Mucosa of stomach (tissue), 1 donor: ENCODE data around the gene ELMO1.

Experiments used
- H3K27me3 ChIP-seq: one replicate; pipeline ENCODE4 v1.7.0; 2013; ENCODE audit warnings: mild to moderate bottlenecking, low read length; ENCODE audit not compliant: control insufficient read depth, insufficient read depth
- H3K36me3 ChIP-seq: one replicate; pipeline ENCODE4 v1.7.0; 2013; ENCODE audit warnings: low read length; ENCODE audit not compliant: control insufficient read depth, insufficient read depth
- H3K4me1 ChIP-seq: one replicate; pipeline ENCODE4 v1.7.0; 2013; ENCODE audit warnings: mild to moderate bottlenecking, low read length; ENCODE audit not compliant: control insufficient read depth, insufficient read depth
- H3K4me3 ChIP-seq: one replicate; pipeline ENCODE4 v1.7.0; 2013; ENCODE audit warnings: low read length
- H3K9ac ChIP-seq: one replicate; pipeline ENCODE4 v1.7.0; 2013; ENCODE audit warnings: mild to moderate bottlenecking, low read length, moderate library complexity
- H3K9me3 ChIP-seq: one replicate; pipeline ENCODE4 v1.7.0; 2013; ENCODE audit warnings: mild to moderate bottlenecking, low read length, moderate library complexity; ENCODE audit not compliant: control insufficient read depth
- donor health status: Pancreatic carcinoma.

ELMO1 gene

DNA sequence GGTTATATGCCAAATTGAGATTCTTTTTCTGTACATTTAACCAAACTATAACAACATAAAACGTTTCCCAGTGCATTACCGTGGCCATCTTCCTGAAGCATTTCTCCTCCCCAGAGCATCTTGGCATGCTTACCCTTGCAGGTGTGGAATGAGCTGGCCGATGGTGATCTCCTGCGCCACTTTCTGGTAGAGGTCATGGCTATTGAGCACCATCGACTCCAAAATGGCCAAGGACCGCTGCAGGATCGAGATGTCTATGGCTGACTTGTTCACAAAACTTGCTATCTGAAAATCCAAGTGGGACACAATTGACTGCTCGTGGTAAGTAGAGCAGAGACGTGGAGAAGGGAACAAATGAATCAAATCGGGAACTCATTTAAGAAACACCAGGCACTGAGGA, 223.9 kb downstream of the ELMO1 start:
- no peaks in the 10 kb centered on the region for H3K4me1 ChIP-seq
- H3K27me3 ChIP-seq: no peaks in the 10 kb centered on the region
- no peak overlapping the region for H3K4me3 ChIP-seq
- H3K36me3 ChIP-seq: no peaks in the 10 kb centered on the region
- H3K9ac ChIP-seq: no peak overlapping the region
- no peaks in the 10 kb centered on the region for H3K9me3 ChIP-seq

DNA sequence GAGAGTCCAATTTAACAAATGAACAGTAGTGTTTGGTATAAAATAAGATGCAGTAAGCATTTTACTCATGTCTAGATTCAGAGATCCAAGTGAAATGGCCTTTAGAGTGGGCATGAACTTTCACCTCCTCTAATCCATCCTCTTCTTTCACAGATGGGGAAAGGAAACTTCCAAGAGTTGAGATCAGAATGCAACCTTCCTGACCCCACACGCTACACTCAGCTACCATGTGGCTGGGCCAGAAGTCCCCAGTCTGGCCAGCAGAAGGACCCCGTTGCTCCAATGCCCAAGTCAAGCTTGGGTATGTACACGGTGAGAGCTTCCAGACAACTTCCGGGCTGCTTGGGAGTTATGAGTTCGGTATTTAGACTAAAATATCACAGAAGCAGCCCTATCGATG, 228.0 kb downstream of the ELMO1 start:
- Histone ChIP-seq H3K4me3 (no peak overlapping the region), H3K27me3 (no peaks in the 10 kb centered on the region), H3K4me1 (no peaks in the 10 kb centered on the region), H3K36me3 (no peaks in the 10 kb centered on the region), H3K9ac (no peak overlapping the region), H3K9me3 (no peaks in the 10 kb centered on the region)

DNA sequence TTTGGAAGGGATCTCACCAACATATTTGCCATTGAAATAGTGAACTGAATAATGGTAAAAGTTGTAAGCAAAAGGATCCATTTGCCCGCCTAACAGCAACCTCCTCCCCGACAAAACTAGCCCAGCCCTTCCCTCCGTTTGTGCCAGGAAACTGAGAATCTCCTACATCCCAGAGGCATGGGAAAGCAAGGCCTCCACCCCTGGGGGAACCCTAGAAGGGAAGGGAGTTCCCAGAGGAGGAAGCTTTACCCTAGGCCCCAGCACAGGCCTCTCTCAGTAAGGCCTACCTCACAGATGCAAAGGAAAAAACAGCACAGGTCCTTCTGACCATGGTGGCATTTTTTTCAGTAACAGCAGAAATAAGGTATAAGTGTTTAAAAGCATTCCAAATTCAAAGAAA, 229.7 kb downstream of the ELMO1 start:
- no peaks in the 10 kb centered on the region for H3K27me3 ChIP-seq
- no peak overlapping the region for H3K4me3 ChIP-seq
- no peaks in the 10 kb centered on the region for H3K36me3 ChIP-seq
- no peaks in the 10 kb centered on the region for H3K9me3 ChIP-seq
- H3K4me1 ChIP-seq: no peaks in the 10 kb centered on the region
- H3K9ac ChIP-seq: no peak overlapping the region

DNA sequence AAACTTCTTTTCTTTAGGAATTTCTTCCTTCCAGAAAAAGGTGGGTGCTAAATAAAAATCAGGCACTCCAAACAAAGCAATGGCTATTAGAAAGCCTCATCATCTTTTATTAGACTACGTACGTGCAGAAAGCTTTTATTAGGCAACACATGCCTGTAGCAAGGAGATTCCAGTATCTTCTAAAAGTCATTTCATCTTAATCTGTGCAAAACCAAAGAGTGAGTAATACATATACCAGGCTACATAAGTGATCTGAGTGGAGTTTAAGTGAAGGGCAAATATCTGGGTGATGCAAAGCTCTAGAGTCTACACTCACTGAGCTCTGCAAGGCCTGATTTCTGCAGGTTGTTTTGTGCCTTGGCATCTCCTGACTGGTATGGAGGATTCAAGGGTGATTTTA, 231.7 kb downstream of the ELMO1 start:
- peaks cover under 1% of the 10 kb centered on the region for H3K4me1 ChIP-seq
- H3K9ac ChIP-seq: no peak overlapping the region

DNA sequence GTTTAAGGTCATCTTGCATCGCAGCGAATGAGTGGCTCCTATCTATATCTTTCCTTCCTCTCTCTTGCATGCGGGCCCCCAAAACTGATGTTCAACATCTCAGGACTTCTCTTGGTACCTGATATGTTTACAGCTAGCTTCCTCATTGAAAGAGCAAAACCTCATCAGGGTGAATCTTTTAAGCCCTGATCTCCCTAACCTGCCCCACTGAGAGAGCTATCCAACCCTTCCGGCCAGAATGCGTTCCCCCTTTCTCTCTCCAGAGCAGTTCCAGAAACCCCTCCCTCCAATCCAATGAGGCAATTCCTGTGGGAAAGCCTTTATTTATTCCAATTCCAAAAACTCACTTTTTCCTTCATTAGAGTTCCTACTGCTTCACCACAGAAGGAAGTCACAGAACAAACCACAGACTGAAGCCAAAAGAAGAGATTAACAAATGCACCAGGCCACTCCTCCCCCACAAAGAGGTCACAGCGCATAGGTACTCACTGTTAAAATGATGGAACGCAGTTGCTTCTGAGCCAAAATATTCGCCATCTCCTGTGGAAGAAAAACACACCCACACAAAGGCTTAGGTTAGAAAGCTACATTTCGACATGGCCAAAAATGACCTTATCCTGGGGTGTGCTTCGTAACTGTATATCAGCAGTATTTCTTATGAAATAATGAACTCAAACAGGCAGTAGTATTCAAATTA, 232.4 kb downstream of the ELMO1 start:
- H3K9me3 ChIP-seq: no peaks in the 10 kb centered on the region
- H3K4me3 ChIP-seq: no peak overlapping the region
- H3K4me1 ChIP-seq: peaks cover 7% of the 10 kb centered on the region
- H3K9ac ChIP-seq: no peak overlapping the region
- no peaks in the 10 kb centered on the region for H3K27me3 ChIP-seq
- H3K36me3 ChIP-seq: no peaks in the 10 kb centered on the region

More for the DNA sequence above, 231.7 kb downstream of the ELMO1 start:
- H3K36me3 ChIP-seq: no peaks in the 10 kb centered on the region
- no peak overlapping the region for H3K4me3 ChIP-seq
- no peaks in the 10 kb centered on the region for H3K9me3 ChIP-seq
- no peaks in the 10 kb centered on the region for H3K27me3 ChIP-seq

DNA sequence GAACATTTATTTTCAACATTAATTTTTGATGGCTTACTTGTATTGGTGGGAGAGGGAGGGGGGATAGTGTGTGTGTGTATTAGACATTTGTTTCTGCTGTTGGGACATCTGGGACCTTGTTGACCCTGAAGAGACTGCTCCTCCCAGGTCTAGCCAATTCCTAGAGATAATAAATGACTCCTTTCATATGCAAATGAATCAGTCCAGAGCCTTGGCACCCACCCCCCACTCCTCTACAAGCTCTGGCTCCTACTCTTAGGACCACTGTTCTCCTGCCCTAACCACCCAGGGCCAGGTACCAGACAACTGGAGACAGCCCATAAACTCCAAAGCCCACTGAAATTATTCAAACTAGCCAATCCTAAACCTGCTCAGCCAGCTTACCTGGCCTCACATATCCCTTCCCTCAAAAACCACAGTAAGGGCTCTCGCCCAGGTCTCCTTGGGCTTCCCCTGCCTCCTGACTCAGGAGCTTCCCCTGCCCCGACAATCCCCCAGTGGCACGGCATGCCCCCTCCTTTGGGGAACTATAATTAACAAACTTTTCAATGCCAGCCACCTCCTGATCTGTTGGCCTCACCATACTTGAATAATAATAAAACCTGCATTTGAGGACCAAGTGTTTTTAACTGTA, 233.3 kb downstream of the ELMO1 start:
- H3K4me3 ChIP-seq: no peak overlapping the region
- H3K36me3 ChIP-seq: no peaks in the 10 kb centered on the region
- no peaks in the 10 kb centered on the region for H3K9me3 ChIP-seq
- peaks cover 7% of the 10 kb centered on the region for H3K4me1 ChIP-seq
- H3K9ac ChIP-seq: no peak overlapping the region
- no peaks in the 10 kb centered on the region for H3K27me3 ChIP-seq

DNA sequence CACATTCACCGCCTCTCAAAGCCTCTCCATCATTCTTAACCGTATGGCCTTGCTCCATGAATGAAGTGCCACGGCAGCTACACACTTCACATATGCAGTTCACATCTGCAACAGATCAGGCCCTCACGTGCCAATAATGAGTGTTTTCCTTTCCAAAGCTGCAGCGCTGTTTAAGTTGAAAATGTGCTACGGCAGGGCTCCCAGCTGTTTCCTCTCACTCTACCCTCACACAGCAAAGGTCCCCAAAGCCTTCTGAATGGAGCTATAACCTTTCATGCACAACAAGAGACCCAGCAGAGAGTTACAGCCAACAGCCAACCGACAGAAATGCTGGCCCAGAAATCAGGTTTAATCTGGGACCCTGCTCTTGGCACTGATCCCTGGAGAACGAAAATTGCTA, 236.1 kb downstream of the ELMO1 start:
- no peak overlapping the region for H3K9ac ChIP-seq
- H3K9me3 ChIP-seq: no peaks in the 10 kb centered on the region
- peaks cover 15% of the 10 kb centered on the region for H3K4me1 ChIP-seq
- no peaks in the 10 kb centered on the region for H3K36me3 ChIP-seq
- no peak overlapping the region for H3K4me3 ChIP-seq
- no peaks in the 10 kb centered on the region for H3K27me3 ChIP-seq

DNA sequence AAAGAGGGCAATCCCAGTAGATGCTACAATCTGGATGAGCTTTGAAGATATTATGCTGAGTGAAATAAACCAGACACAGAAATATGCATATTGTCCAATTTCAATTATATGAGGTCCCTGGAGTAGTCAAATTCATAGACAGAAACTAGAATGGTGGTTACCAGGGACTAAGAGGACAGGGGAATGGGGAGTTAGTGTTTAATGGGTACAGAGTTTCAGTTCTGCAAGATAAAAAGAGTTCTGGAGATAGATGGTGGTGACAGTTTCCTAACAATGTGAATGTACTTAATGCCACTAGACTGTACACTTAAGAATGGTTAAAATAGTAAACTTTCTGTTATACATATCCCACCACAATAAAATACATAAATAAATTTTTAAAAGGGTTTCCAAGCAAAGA, 236.6 kb downstream of the ELMO1 start:
- no peaks in the 10 kb centered on the region for H3K9me3 ChIP-seq
- no peak overlapping the region for H3K4me3 ChIP-seq
- H3K36me3 ChIP-seq: no peaks in the 10 kb centered on the region
- H3K4me1 ChIP-seq: peaks cover 15% of the 10 kb centered on the region
- no peaks in the 10 kb centered on the region for H3K27me3 ChIP-seq
- H3K9ac ChIP-seq: no peak overlapping the region

DNA sequence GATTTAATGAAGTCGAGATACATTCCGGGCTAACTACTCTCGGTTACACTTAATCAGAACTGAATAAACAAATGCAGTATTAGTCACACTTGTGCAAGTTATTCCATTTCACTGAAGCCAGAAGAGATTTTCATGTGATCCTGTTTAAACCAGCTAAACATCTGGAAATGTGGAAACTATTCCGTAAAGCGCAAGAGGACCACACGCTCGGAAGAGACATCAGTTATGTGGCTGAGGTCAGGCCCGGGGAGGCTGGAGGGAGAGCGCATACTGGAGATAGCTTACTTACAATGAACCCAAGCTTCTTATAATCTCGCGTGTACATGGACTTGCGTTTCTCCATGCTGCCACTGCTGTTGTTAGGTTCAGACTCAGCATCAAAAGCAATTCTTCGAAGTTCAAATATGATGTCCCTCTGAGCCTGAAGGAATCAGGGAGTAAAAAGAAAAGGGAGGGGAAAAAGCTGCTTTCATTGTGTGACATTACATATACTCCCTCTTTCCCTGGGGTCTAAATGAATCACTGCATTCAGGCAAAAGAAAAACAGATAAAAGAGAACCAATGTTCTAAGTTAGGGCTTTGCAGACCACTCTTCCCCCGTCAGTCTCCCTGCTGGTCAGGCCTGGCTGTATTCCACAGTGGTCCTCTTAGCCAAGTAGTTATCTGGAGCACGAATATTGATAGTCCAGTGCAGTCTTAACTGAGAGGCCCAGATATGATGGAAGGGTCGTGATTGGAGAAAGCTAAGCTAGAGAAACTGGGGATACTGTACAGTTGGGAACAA, 237.4 kb downstream of the ELMO1 start:
- Histone ChIP-seq H3K4me3 (no peak overlapping the region), H3K9me3 (no peaks in the 10 kb centered on the region), H3K36me3 (no peaks in the 10 kb centered on the region), H3K9ac (no peak overlapping the region), H3K27me3 (no peaks in the 10 kb centered on the region), H3K4me1 (peaks cover 15% of the 10 kb centered on the region)

DNA sequence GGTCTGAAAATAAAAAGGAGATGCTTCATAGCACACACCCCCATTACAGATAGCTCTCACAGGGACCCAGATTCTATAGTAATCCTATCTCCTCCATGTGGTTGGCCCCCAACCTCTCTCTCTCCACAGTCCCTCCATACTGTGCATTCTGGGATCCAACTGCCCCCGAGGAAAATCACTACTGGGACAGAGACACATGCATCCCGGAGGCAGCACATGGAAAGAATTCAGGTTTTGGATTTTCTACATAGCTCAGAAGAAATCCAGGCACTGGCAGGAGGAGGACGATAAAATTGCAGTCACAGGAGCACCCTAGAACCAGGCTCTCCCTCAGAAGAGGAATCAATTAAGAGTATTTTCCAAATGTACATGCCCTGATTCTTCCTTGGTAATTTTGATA, 239.5 kb downstream of the ELMO1 start:
- peaks cover 15% of the 10 kb centered on the region for H3K4me1 ChIP-seq
- no peaks in the 10 kb centered on the region for H3K27me3 ChIP-seq
- H3K4me3 ChIP-seq: no peak overlapping the region
- no peaks in the 10 kb centered on the region for H3K36me3 ChIP-seq
- no peaks in the 10 kb centered on the region for H3K9me3 ChIP-seq
- H3K9ac ChIP-seq: no peak overlapping the region

DNA sequence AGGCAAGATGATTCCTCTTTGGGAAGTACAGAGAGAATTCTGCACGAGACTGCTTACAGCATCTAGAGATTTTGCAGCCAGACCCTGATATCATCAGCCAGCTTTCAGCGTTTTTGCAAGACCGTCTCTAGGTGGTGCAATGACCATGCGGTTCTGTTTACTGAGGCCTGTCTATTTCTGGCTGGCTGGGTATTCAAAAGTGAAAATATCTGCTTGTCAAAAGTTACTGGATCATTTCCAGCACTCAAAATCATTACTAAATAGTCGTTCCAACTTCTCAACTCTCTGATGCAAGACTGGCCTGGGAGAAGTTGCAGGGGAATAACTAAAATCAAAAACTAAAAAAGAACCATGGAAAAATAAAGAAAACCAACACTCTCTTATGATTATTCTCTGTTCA, 240.1 kb downstream of the ELMO1 start:
- Histone ChIP-seq H3K36me3 (no peaks in the 10 kb centered on the region), H3K4me1 (peaks cover 15% of the 10 kb centered on the region), H3K9ac (no peak overlapping the region)

DNA sequence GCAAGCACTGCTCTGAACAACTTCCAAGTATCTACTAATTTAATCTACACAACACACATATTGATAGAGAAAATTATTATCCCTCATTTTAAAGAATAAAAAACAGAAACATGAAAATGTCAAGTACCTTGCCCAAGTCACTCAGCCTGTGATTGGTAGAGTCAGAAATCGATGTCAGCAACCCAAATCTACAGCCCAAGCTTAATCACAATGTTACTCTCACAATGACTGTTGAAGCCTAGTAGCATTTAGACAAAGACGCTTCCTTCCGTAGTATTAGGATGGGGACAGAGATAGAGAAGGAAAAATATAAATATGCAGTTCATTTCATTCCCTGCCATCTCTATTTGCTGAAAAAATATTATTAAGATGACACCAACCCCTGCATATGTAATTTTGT, 242.5 kb downstream of the ELMO1 start:
- H3K9me3 ChIP-seq: no peaks in the 10 kb centered on the region
- peaks cover 8% of the 10 kb centered on the region for H3K4me1 ChIP-seq
- no peaks in the 10 kb centered on the region for H3K36me3 ChIP-seq
- no peak overlapping the region for H3K9ac ChIP-seq
- no peak overlapping the region for H3K4me3 ChIP-seq
- H3K27me3 ChIP-seq: no peaks in the 10 kb centered on the region

More for the DNA sequence above, 240.1 kb downstream of the ELMO1 start:
- no peaks in the 10 kb centered on the region for H3K27me3 ChIP-seq
- H3K9me3 ChIP-seq: no peaks in the 10 kb centered on the region
- H3K4me3 ChIP-seq: no peak overlapping the region
